ENCODE data around the gene NUDT6. TPM values are rescaled to one million over a fixed set of nuclear protein-coding genes. Genes with fewer than 3 reads are reported as not detected.

Gene NUDT6
- total RNA-seq, 4 donors from 2014 or later, result 3.2 to 12.2 (median 7.2) TPM

GRCh38 chr4:122901247-122902010, 21.0 kb downstream of the NUDT6 start:
- no peak for DNase-seq (ENCODE audit: low spot score in 2 of 2)
- H3K4me3 ChIP-seq (ENCODE audit: low read depth, poor library complexity, severe bottlenecking), result no peak overlapping the region
- TF ChIP-seq POLR2A (IDR thresholded peaks at IDR 0.05) (no peak), CTCF (IDR thresholded peaks at IDR 0.05) (no peak)
- intact Hi-C loops (cut with DNase I; ENCODE audit: low total_unique reads), result no loop called here
- WGBS, 2 donors, result 70 to 78% methylated on average over 2 of the region's 2 CpGs

GRCh38 chr4:122900314-122900713, 22.1 kb downstream of the NUDT6 start:
- WGBS, 2 donors, result 87 to 93% methylated on average over 3 of the region's 3 CpGs
- intact Hi-C loops (cut with DNase I; ENCODE audit: low total_unique reads), result no loop called here

GRCh38 chr4:122899682-122900081, 22.7 kb downstream of the NUDT6 start:
- no peak for DNase-seq (ENCODE audit: low spot score in 2 of 2)
- no peak for TF ChIP-seq POLR2A (IDR thresholded peaks at IDR 0.05)
- no peak for TF ChIP-seq CTCF (IDR thresholded peaks at IDR 0.05)
- WGBS, 2 donors, result 95 to 96% methylated on average over 7 of the region's 7 CpGs
- intact Hi-C loops (cut with DNase I; ENCODE audit: low total_unique reads), result no loop called here
- no peak overlapping the region for H3K4me3 ChIP-seq (ENCODE audit: low read depth, poor library complexity, severe bottlenecking)

More at GRCh38 chr4:122900314-122900713, 22.1 kb downstream of the NUDT6 start:
- no peak for DNase-seq (ENCODE audit: low spot score in 2 of 2)
- H3K4me3 ChIP-seq (ENCODE audit: low read depth, poor library complexity, severe bottlenecking), result no peak overlapping the region
- no peak for TF ChIP-seq POLR2A (IDR thresholded peaks at IDR 0.05)
- no peak for TF ChIP-seq CTCF (IDR thresholded peaks at IDR 0.05)

- 73 to 82% methylated on average over 1 to 2 of the region's 2 CpGs for WGBS, 2 donors
- DNase-seq (ENCODE audit: low spot score in 2 of 2), result no peak
- intact Hi-C loops (cut with DNase I; ENCODE audit: low total_unique reads), result no loop called here
Measured at GRCh38 chr4:122898370-122899150, 23.8 kb downstream of the NUDT6 start.

GRCh38 chr4:122896270-122896669, 26.1 kb downstream of the NUDT6 start:
- no peak for DNase-seq (ENCODE audit: low spot score in 2 of 2)
- 77 to 86% methylated on average over 1 of the region's 1 CpG for WGBS, 2 donors
- intact Hi-C loops (cut with DNase I; ENCODE audit: low total_unique reads), result no loop called here
- TF ChIP-seq CTCF (IDR thresholded peaks at IDR 0.05) (no peak), POLR2A (IDR thresholded peaks at IDR 0.05) (no peak)
- H3K4me3 ChIP-seq (ENCODE audit: low read depth, poor library complexity, severe bottlenecking), result no peak overlapping the region

More at GRCh38 chr4:122898370-122899150, 23.8 kb downstream of the NUDT6 start:
- TF ChIP-seq POLR2A (IDR thresholded peaks at IDR 0.05), result no peak
- TF ChIP-seq CTCF (IDR thresholded peaks at IDR 0.05), result no peak
- H3K4me3 ChIP-seq (ENCODE audit: low read depth, poor library complexity, severe bottlenecking), result no peak overlapping the region

Data from lower leg skin (tissue), 4 donors.